ENCODE results near the gene CCDC80.

Gene CCDC80

DNA sequence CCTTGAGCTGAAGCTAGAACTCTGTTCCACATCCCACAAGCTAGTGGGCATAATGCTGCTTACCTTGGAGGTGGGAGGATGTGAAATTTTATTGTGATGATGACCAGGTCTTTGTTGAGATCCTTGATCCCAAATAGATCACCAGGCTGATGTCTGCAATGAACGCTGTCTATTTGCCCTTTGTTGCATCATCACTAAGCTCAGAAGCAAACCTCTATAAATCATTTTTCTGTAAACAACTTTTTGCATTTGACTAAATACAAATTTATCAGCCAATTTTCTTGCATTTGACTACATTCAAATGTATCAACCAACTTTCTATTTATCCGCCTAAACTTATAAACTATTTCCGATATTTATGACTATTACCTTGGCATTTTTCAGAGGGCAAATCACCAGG, 9.7 kb downstream of the CCDC80 start:
- H3K27ac ChIP-seq, result no peak overlapping the region
- TF ChIP-seq, protein P1, sequence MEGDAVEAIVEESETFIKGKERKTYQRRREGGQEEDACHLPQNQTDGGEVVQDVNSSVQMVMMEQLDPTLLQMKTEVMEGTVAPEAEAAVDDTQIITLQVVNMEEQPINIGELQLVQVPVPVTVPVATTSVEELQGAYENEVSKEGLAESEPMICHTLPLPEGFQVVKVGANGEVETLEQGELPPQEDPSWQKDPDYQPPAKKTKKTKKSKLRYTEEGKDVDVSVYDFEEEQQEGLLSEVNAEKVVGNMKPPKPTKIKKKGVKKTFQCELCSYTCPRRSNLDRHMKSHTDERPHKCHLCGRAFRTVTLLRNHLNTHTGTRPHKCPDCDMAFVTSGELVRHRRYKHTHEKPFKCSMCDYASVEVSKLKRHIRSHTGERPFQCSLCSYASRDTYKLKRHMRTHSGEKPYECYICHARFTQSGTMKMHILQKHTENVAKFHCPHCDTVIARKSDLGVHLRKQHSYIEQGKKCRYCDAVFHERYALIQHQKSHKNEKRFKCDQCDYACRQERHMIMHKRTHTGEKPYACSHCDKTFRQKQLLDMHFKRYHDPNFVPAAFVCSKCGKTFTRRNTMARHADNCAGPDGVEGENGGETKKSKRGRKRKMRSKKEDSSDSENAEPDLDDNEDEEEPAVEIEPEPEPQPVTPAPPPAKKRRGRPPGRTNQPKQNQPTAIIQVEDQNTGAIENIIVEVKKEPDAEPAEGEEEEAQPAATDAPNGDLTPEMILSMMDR (conservative IDR thresholded peaks at IDR 0.05), result no peak
- TF ChIP-seq ZFX (IDR thresholded peaks at IDR 0.05), result no peak

DNA sequence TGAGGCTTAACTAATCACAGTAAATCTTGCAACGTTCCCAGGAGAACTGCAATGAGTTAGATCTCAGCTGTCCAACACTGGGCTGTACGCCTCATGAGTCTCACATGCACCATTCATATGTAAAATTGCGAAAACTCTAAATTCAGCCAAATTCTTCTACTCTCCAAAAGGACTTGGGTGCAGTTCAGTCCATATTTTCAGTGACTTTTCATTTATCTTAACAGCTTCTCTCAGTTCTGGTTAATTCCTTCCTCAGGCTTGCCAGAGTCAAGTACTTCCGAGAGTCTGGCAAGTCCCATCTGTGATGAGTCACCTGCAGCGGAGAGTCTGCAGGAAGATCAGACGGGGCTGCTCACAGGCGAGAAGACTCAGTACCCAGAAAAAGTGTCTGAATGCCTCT, 11.5 kb downstream of the CCDC80 start:
- H3K27ac ChIP-seq, result no peak overlapping the region

DNA sequence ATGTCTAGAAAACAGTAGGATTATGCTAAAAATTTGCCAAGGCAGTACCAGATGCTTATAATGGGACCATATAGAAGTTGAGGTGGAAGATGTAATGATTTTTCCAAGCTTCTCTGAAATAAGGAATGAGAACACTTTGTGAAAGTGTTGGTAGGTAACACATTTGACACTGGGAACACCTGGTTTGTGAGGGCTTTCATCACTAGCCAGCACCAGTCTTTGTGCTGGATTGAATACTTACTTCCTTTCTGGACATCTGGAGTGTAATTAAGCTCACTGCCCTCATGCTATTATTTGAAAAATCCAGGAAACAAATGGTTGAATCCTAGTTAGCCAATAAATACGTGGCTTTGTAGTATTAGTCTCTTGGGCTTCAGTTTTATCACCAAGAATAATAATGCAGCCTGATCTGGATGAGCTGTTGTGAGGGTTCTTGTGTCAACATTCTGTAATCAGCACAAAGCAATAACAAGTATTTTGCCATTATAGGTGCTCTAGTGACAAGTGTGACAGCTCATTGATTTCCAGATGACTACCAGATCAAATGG, 12.9 kb downstream of the CCDC80 start:
- TF ChIP-seq, protein P1 (conservative IDR thresholded peaks at IDR 0.05), result no peak
- TF ChIP-seq ZFX (IDR thresholded peaks at IDR 0.05), result no peak
- H3K27ac ChIP-seq, result no peak overlapping the region

More for the DNA sequence above, 11.5 kb downstream of the CCDC80 start:
- no peak for TF ChIP-seq ZFX (IDR thresholded peaks at IDR 0.05)
- TF ChIP-seq, protein P1 (conservative IDR thresholded peaks at IDR 0.05), result no peak

DNA sequence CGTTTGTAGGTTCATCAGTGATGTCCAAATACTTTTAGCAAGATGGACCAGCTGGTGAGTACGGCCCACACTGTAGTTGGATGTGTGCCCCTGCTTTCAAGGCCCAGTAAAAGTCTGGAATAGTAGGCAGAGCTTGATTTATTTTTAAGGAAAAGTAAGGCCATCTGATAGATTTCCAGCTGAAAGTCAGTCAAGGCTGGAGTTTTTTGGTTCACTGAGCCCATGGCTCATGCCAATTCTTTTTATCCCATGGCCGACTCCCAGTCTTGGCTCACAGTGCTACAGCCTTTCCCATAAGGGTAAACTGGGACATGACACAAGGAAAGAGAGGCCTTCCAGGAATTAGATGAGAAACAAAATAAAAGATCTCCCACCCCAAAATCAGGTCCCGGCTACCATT, 13.5 kb downstream of the CCDC80 start:
- no peak overlapping the region for H3K27ac ChIP-seq
- no peak for TF ChIP-seq ZFX (IDR thresholded peaks at IDR 0.05)
- TF ChIP-seq, protein P1 (conservative IDR thresholded peaks at IDR 0.05), result no peak

DNA sequence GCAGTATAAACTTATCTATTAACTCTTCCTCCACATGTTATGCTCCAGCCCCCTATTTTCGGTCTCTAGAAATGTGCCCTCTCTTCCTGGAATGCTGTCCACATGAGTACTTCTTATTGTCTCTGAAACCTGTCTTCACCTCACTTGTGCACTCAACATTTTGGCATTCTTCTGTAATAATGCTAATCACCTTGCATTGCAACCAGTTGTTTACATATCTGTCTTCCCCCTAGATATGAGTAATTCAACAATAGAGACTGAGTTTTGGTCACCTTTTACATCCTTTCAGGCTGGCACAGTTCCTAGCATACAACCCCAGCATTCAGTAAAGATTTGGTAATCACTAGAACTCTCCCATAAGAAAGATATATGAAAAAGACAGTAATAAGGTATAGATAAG, 17.2 kb downstream of the CCDC80 start:
- H3K27ac ChIP-seq, result no peak overlapping the region
- no peak for TF ChIP-seq ZFX (IDR thresholded peaks at IDR 0.05)
- TF ChIP-seq, protein P1 (conservative IDR thresholded peaks at IDR 0.05), result no peak

DNA sequence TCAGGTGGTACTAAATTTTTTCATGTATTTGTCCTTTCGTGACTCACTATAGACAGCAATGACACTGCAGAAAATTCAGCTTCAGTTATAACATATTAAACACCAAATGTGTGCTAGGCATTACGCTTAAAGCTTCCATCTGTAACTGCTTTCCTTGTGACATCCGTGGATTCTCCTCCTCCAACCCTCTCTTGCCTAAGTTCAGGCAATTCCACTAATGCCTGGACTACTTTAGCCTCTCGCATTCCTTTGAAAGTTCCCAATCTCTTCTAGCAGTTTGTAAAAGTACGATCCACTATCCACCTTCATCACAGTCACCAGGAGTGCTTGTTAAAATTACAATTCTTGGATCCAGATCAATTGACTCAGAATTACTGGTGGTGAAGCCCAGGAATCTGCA, 17.7 kb downstream of the CCDC80 start:
- H3K27ac ChIP-seq, result no peak overlapping the region
- TF ChIP-seq, protein P1 (conservative IDR thresholded peaks at IDR 0.05), result no peak
- TF ChIP-seq ZFX (IDR thresholded peaks at IDR 0.05), result no peak

DNA sequence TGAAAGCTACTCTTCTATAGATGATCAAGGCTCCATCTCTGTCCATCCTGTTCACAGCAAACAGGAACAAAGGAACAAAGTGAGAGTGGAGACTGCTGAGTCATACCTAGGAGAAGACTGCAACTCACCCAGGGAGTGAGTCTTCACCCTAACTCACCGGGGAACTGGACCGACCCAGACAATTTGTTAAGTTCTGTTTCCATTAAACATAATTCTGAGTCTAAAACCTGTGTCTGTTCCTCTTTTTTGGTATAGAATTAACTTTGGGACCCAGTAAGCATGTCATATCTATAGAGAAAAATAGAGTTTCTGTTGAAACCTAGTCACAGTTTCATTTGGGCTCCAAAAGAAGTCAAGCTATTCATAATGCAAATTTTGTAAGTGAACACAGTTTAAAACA, 21.6 kb downstream of the CCDC80 start:
- TF ChIP-seq, protein P1 (conservative IDR thresholded peaks at IDR 0.05), result no peak
- TF ChIP-seq ZFX (IDR thresholded peaks at IDR 0.05), result no peak
- no peak overlapping the region for H3K27ac ChIP-seq

Measured in C4-2B (cell line).